WTC11 (cell line): ENCODE data around the gene ZCRB1. TPM values are rescaled to one million over a fixed set of nuclear protein-coding genes. Genes with fewer than 3 reads are reported as not detected.

Experiments used
- ATAC-seq: fragments of 200-7000 bp; cut with Tn5 transposase; 2 replicates; pipeline ENCODE4 v1.10.0; 2021; ENCODE audit warnings: mild to moderate bottlenecking, moderate library complexity
- CTCF ChIA-PET: fragments of 300-600 bp; sonication (Branson Sonifier 250); formaldehyde crosslinking; loops from one replicate; lab custom pipeline; 2021; ENCODE audit warnings: antibody characterized with exemption; lab: Charles Lee
- POLR2A ChIA-PET: fragments of 350-600 bp; sonication (Branson Sonifier 250); formaldehyde crosslinking; loops from one replicate; lab custom pipeline; 2021; ENCODE audit warnings: antibody characterized with exemption; lab: Charles Lee
- DNase-seq: peaks from one replicate; pipeline ENCODE4 v3.0.0; 2021; ENCODE audit warnings: low spot score
- H3K27ac Mint-ChIP-seq: 2 replicates; pipeline ENCODE4 v1.8.0; 2021; ENCODE audit warnings: mixed read lengths
- H3K27me3 Mint-ChIP-seq: 2 replicates; pipeline ENCODE4 v1.8.0; 2021; ENCODE audit warnings: low read depth, mild to moderate bottlenecking, moderate library complexity, mixed read lengths
- H3K36me3 Mint-ChIP-seq: 2 replicates; pipeline ENCODE4 v1.8.0; 2021; ENCODE audit warnings: mixed read lengths
- H3K4me1 Mint-ChIP-seq: 2 replicates; pipeline ENCODE4 v1.8.0; 2022; ENCODE audit warnings: mixed read lengths
- H3K4me3 Mint-ChIP-seq: 2 replicates; pipeline ENCODE4 v1.8.0; 2021; ENCODE audit warnings: mild to moderate bottlenecking, moderate library complexity, mixed read lengths
- H3K9me3 Mint-ChIP-seq: 2 replicates; pipeline ENCODE4 v1.8.0; 2021; ENCODE audit warnings: mixed read lengths
- ATF2 ChIP-seq: sonication (generic); formaldehyde crosslinking; IDR thresholded peaks from 2 replicates; pipeline ENCODE4 v1.8.1; 2022; ENCODE audit warnings: low read depth, missing genetic modification reagents, borderline replicate concordance
- CREM ChIP-seq: sonication (generic); formaldehyde crosslinking; IDR thresholded peaks from 2 replicates; pipeline ENCODE4 v1.8.1; 2022; ENCODE audit warnings: mild to moderate bottlenecking, missing genetic modification reagents, moderate library complexity
- MAX ChIP-seq: sonication (generic); formaldehyde crosslinking; IDR thresholded peaks from 2 replicates; pipeline ENCODE4 v1.8.0; 2022; ENCODE audit warnings: mild to moderate bottlenecking, missing genetic modification reagents
- MYBL2 ChIP-seq: sonication (generic); formaldehyde crosslinking; IDR thresholded peaks from 2 replicates; pipeline ENCODE4 v1.8.1; 2023; ENCODE audit warnings: mild to moderate bottlenecking, moderate library complexity, missing genetic modification reagents
- NFATC4 ChIP-seq: fragments of 250-450 bp; sonication (Bioruptor Pico); IDR thresholded peaks from 2 replicates; pipeline ENCODE4 v1.9.0; 2021; ENCODE audit warnings: mild to moderate bottlenecking
- RORB ChIP-seq: fragments of 250-450 bp; sonication (Bioruptor Pico); IDR thresholded peaks from 2 replicates; pipeline ENCODE4 v1.9.0; 2021; ENCODE audit warnings: mild to moderate bottlenecking
- TP53 ChIP-seq: sonication (generic); formaldehyde crosslinking; IDR thresholded peaks from 2 replicates; pipeline ENCODE4 v1.8.1; 2023; ENCODE audit warnings: mild to moderate bottlenecking, missing genetic modification reagents
- ZNF396 ChIP-seq: fragments of 250-450 bp; sonication (Bioruptor Pico); IDR thresholded peaks from 2 replicates; pipeline ENCODE4 v1.8.0; 2021; ENCODE audit warnings: mild to moderate bottlenecking, moderate library complexity, borderline replicate concordance
- ZNF416 ChIP-seq: fragments of 250-450 bp; sonication (Bioruptor Pico); IDR thresholded peaks from 2 replicates; pipeline ENCODE4 v1.9.0; 2021; ENCODE audit warnings: mild to moderate bottlenecking, inconsistent platforms
- ZNF671 ChIP-seq: fragments of 250-450 bp; sonication (Bioruptor Pico); IDR thresholded peaks from 2 replicates; pipeline ENCODE4 v1.8.0; 2021; ENCODE audit warnings: mild to moderate bottlenecking
- total RNA-seq: library from RNA; stranded (reverse); gene quantifications from 3 replicates; pipeline ENCODE4 v1.2.3, GENCODE V29; 2021
- TF ChIP-seq, protein P1 (sequence below): sonication (generic); formaldehyde crosslinking; IDR thresholded peaks from 2 replicates; pipeline ENCODE4 v1.8.0; 2022; ENCODE audit warnings: mild to moderate bottlenecking, missing genetic modification reagents
- TF ChIP-seq, protein P2 (sequence below): sonication (generic); formaldehyde crosslinking; IDR thresholded peaks from 2 replicates; pipeline ENCODE4 v1.8.1; 2023; ENCODE audit warnings: mild to moderate bottlenecking, missing genetic modification reagents, moderate library complexity
- TF ChIP-seq, protein P3 (sequence below): sonication (generic); formaldehyde crosslinking; IDR thresholded peaks from 2 replicates; pipeline ENCODE4 v1.8.1; 2022; ENCODE audit warnings: low read depth, mild to moderate bottlenecking, moderate library complexity, missing genetic modification reagents, borderline replicate concordance
- TF ChIP-seq, protein P4 (sequence below): sonication (generic); formaldehyde crosslinking; IDR thresholded peaks from 2 replicates; pipeline ENCODE4 v1.8.0; 2023; ENCODE audit warnings: mild to moderate bottlenecking, missing genetic modification reagents
- TF ChIP-seq, protein P5 (sequence below): fragments of 250-450 bp; sonication (Bioruptor Pico); conservative IDR thresholded peaks from 2 replicates; pipeline ENCODE4 v1.9.0; 2021; ENCODE audit warnings: mild to moderate bottlenecking
- TF ChIP-seq, protein P6 (sequence below): fragments of 200-600 bp; IDR thresholded peaks from 2 replicates; pipeline ENCODE4 v1.8.0; 2022; ENCODE audit warnings: antibody characterized with exemption

The ZCRB1 gene
- total RNA-seq, 1 experiment from 2014 or later: 58.3 TPM

DNA sequence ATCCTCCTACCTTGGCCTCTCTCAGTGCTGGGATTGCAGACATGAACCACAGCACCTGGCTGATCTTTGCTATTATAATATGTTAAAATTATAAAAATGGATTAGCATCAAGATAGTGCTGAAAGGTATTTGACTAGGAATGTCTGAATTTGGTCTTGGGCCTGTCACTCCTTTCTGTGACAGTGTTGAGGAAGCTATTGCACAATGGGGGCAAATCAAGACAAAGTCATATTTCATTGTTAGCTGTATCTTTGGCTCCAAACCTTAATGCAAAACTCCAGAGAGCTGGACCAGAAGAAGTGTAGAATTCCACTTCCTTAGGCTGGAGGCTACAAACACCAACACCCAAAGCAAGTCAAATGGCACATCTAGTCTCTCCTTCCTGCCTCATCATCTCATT lies 42.2 kb downstream of the ZCRB1 start (continued):
- TF ChIP-seq ZNF396 (no peak), ZNF416 (CRISPR knock-in tag) (no peak), MYBL2 (CRISPR knock-in tag) (no peak), MAX (no peak)
- TF ChIP-seq, protein P1, sequence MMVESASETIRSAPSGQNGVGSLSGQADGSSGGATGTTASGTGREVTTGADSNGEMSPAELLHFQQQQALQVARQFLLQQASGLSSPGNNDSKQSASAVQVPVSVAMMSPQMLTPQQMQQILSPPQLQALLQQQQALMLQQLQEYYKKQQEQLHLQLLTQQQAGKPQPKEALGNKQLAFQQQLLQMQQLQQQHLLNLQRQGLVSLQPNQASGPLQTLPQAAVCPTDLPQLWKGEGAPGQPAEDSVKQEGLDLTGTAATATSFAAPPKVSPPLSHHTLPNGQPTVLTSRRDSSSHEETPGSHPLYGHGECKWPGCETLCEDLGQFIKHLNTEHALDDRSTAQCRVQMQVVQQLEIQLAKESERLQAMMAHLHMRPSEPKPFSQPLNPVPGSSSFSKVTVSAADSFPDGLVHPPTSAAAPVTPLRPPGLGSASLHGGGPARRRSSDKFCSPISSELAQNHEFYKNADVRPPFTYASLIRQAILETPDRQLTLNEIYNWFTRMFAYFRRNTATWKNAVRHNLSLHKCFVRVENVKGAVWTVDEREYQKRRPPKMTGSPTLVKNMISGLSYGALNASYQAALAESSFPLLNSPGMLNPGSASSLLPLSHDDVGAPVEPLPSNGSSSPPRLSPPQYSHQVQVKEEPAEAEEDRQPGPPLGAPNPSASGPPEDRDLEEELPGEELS (CRISPR knock-in tag): no peak
- TF ChIP-seq, protein P2, sequence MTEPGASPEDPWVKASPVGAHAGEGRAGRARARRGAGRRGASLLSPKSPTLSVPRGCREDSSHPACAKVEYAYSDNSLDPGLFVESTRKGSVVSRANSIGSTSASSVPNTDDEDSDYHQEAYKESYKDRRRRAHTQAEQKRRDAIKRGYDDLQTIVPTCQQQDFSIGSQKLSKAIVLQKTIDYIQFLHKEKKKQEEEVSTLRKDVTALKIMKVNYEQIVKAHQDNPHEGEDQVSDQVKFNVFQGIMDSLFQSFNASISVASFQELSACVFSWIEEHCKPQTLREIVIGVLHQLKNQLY (CRISPR knock-in tag): no peak

GRCh38 chr12:42282294-42282693 lies 43.6 kb downstream of the ZCRB1 start:
- no peaks in the 10 kb centered on the region for H3K4me1 Mint-ChIP-seq
- POLR2A ChIA-PET: no interaction called here
- no peak overlapping the region for H3K27ac Mint-ChIP-seq
- CTCF ChIA-PET: interaction anchor here (2.2 kb wide), 1 partner anchor 15 kb away, joined by 9 read pairs; no protein-coding TSS in a partner anchor
- H3K4me3 Mint-ChIP-seq: no peak overlapping the region
- H3K27me3 Mint-ChIP-seq: no peaks in the 10 kb centered on the region; the same call in none of the 2 replicates
- TF ChIP-seq, protein P3, sequence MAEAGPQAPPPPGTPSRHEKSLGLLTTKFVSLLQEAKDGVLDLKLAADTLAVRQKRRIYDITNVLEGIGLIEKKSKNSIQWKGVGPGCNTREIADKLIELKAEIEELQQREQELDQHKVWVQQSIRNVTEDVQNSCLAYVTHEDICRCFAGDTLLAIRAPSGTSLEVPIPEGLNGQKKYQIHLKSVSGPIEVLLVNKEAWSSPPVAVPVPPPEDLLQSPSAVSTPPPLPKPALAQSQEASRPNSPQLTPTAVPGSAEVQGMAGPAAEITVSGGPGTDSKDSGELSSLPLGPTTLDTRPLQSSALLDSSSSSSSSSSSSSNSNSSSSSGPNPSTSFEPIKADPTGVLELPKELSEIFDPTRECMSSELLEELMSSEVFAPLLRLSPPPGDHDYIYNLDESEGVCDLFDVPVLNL: no peak
- TF ChIP-seq, protein P4, sequence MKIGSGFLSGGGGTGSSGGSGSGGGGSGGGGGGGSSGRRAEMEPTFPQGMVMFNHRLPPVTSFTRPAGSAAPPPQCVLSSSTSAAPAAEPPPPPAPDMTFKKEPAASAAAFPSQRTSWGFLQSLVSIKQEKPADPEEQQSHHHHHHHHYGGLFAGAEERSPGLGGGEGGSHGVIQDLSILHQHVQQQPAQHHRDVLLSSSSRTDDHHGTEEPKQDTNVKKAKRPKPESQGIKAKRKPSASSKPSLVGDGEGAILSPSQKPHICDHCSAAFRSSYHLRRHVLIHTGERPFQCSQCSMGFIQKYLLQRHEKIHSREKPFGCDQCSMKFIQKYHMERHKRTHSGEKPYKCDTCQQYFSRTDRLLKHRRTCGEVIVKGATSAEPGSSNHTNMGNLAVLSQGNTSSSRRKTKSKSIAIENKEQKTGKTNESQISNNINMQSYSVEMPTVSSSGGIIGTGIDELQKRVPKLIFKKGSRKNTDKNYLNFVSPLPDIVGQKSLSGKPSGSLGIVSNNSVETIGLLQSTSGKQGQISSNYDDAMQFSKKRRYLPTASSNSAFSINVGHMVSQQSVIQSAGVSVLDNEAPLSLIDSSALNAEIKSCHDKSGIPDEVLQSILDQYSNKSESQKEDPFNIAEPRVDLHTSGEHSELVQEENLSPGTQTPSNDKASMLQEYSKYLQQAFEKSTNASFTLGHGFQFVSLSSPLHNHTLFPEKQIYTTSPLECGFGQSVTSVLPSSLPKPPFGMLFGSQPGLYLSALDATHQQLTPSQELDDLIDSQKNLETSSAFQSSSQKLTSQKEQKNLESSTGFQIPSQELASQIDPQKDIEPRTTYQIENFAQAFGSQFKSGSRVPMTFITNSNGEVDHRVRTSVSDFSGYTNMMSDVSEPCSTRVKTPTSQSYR: no peak
- TF ChIP-seq RORB (CRISPR knock-in tag): no peak
- TF ChIP-seq, protein P5, sequence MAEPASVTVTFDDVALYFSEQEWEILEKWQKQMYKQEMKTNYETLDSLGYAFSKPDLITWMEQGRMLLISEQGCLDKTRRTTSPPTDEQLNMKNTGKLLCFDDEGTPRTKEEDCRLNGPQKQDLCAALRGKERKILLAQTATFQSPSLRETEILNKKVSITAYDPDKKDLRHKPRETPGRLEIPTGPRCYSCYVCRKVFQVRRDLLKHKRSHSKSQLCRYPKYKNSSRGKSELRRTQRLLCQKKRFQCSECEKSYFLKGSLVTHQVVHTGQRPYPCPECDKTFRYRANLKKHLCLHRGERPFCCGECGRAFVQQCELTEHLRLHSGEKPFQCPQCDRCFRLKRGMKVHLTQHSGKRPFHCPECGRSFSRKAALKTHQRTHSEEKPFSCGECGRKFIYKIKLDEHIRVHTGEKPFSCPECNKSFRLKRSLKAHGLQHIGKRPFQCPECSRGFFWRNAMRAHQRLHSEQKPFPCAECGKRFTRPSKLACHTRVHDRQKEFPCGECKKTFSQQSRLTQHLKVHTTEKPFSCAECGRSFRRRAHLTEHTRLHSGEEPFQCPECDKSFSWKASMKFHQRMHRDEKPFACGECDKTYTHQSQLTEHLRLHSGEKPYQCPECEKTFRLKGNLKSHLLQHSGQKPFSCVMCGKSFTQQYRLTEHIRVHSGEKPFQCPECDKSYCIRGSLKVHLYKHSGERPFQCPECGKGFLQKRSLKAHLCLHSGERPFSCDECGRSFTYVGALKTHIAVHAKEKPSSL (CRISPR knock-in tag): no peak
- no peak for TF ChIP-seq MYBL2 (CRISPR knock-in tag)
- TF ChIP-seq, protein P6, sequence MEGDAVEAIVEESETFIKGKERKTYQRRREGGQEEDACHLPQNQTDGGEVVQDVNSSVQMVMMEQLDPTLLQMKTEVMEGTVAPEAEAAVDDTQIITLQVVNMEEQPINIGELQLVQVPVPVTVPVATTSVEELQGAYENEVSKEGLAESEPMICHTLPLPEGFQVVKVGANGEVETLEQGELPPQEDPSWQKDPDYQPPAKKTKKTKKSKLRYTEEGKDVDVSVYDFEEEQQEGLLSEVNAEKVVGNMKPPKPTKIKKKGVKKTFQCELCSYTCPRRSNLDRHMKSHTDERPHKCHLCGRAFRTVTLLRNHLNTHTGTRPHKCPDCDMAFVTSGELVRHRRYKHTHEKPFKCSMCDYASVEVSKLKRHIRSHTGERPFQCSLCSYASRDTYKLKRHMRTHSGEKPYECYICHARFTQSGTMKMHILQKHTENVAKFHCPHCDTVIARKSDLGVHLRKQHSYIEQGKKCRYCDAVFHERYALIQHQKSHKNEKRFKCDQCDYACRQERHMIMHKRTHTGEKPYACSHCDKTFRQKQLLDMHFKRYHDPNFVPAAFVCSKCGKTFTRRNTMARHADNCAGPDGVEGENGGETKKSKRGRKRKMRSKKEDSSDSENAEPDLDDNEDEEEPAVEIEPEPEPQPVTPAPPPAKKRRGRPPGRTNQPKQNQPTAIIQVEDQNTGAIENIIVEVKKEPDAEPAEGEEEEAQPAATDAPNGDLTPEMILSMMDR: no peak
- TF ChIP-seq, protein P2 (CRISPR knock-in tag): no peak
- TF ChIP-seq TP53 (CRISPR knock-in tag): no peak
- no peak for TF ChIP-seq CREM (CRISPR knock-in tag)
- TF ChIP-seq NFATC4 (CRISPR knock-in tag): no peak
- TF ChIP-seq MAX: no peak
- no peak for TF ChIP-seq ATF2 (CRISPR knock-in tag)
- TF ChIP-seq ZNF671 (CRISPR knock-in tag): no peak
- H3K36me3 Mint-ChIP-seq: no peaks in the 10 kb centered on the region
- DNase-seq (no peak), ATAC-seq (no peak)
- no peaks in the 10 kb centered on the region for H3K9me3 Mint-ChIP-seq
